ENCODE results near the gene ERVH48-1. TPM values are rescaled to one million over a fixed set of nuclear protein-coding genes. Genes with fewer than 3 reads are reported as not detected.
A peak's percentile ranks its signal among the peaks of the same experiment; 100 is the strongest.
"Not testable (repeated sequence)": the region's sequence is repeated elsewhere in the genome, so short reads cannot be mapped to it uniquely, and the experiment has no call there.

ERVH48-1 gene
- total RNA-seq = under 1 TPM; 0.13 to 0.29 TPM

GRCh38 chr21:42925114-42925926, at the start of gene ERVH48-1:
Gene ERVH48-1 (minus strand): TSS chr21:42925630. CDS start chr21:42919006, 6,624 bp downstream.
- peak within 1 kb of the TSS; percentile 68 for H3K4me3 Mint-ChIP-seq
- no peak for ATAC-seq (replicated peaks)
- no peaks in the 10 kb centered on the region for H3K9me3 Mint-ChIP-seq
- H3K27ac Mint-ChIP-seq = peak within 1 kb of the TSS; percentile 93
- H3K27me3 Mint-ChIP-seq = no peaks in the 10 kb centered on the region
- no peaks in the 10 kb centered on the region for H3K36me3 Mint-ChIP-seq (ENCODE audit: low read depth)
- H3K4me1 Mint-ChIP-seq = peaks cover 13% of the 10 kb centered on the region

GRCh38 chr21:42973991-42974831, 48.8 kb upstream of the ERVH48-1 start, which contains the start of gene PKNOX1:
Gene PKNOX1 (plus strand): TSS chr21:42974562. CDS start chr21:43004382, 29,820 bp downstream.
- Mint-ChIP-seq H3K36me3 (ENCODE audit: low read depth) (peaks cover 5% of the 10 kb centered on the region), H3K27ac (peak within 1 kb of the TSS; percentile 80)

DNA sequence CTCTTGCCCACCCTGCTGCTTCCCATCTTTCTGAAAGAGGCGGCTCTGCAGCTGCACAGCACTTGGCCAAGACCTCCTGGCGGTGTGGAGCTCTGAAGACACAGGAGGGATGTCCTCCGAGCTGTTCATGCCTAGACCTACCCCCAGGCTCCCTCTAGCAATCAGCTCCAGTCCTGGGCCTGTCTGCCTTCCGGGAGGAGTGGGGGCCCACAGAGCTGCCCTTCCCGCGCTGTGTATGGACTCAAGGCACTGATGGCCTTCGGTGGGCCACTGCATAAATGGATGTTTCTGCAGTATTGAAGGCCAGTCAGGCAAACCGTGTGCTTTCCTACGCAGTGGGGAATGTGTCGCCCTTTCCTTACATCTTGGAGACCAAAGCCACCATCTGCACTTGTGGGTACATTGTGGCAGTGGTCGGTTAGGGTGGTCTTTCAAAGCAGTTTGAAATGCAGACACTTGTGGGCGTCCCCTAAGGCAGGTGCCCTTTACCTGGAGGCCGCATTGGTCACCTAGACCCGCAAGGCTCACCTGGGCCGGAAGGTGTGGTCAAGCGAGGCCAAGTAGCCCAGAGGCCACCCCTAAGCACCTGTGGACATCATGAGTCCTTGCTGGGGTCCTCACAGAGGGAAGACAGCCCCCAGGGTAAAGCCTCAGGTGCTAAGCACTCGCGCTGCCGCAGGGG, 48.0 kb upstream of the ERVH48-1 start:
- peaks cover 10% of the 10 kb centered on the region for H3K4me1 Mint-ChIP-seq
- no peak for ATAC-seq (replicated peaks)
- H3K27ac Mint-ChIP-seq = peak overlapping the region; percentile 67
- no peaks in the 10 kb centered on the region for H3K36me3 Mint-ChIP-seq (ENCODE audit: low read depth)
- no peaks in the 10 kb centered on the region for H3K27me3 Mint-ChIP-seq
- no peaks in the 10 kb centered on the region for H3K9me3 Mint-ChIP-seq
- H3K4me3 Mint-ChIP-seq = peak overlapping the region; percentile 70

More at GRCh38 chr21:42973991-42974831, 48.8 kb upstream of the ERVH48-1 start, which contains the start of gene PKNOX1:
- peak; percentile 89 for ATAC-seq (replicated peaks)
- H3K9me3 Mint-ChIP-seq = no peaks in the 10 kb centered on the region
- no peaks in the 10 kb centered on the region for H3K27me3 Mint-ChIP-seq
- peaks cover 10% of the 10 kb centered on the region for H3K4me1 Mint-ChIP-seq
- peak within 1 kb of the TSS; percentile 85 for H3K4me3 Mint-ChIP-seq

- no peaks in the 10 kb centered on the region for H3K27me3 Mint-ChIP-seq
- H3K4me3 Mint-ChIP-seq = no peak overlapping the region
- no peaks in the 10 kb centered on the region for H3K36me3 Mint-ChIP-seq (ENCODE audit: low read depth)
- H3K27ac Mint-ChIP-seq = no peak overlapping the region
- no peak for ATAC-seq (replicated peaks)
- no peaks in the 10 kb centered on the region for H3K9me3 Mint-ChIP-seq
- no peaks in the 10 kb centered on the region for H3K4me1 Mint-ChIP-seq
Observed at GRCh38 chr21:42971897-42972275, 46.5 kb upstream of the ERVH48-1 start.

GRCh38 chr21:42970946-42971653, 45.7 kb upstream of the ERVH48-1 start:
- no peaks in the 10 kb centered on the region for H3K27me3 Mint-ChIP-seq

DNA sequence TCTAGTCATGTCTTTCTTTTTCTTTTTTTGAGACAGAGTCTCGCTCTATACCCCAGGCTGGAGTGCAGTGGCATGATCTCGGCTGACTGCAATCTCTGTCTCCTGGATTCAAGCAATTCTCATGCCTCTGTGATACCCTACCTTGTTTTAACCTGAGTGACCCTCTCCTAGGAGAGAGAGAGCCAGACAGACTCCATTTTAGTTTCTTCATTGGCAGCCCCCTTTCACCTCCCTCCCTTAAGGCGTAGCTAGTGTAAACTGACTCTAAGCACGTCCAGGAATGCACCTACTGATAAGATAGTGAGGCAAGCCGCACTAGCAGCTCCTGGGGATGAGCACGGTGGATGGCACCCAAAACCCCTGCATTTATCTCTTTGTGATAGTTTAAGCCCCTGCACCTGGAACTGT, 43.8 kb upstream of the ERVH48-1 start:
- no peaks in the 10 kb centered on the region for H3K4me1 Mint-ChIP-seq
- no peaks in the 10 kb centered on the region for H3K27me3 Mint-ChIP-seq
- no peak for ATAC-seq (replicated peaks)
- H3K4me3 Mint-ChIP-seq = no peak overlapping the region
- no peaks in the 10 kb centered on the region for H3K36me3 Mint-ChIP-seq (ENCODE audit: low read depth)
- no peak overlapping the region for H3K27ac Mint-ChIP-seq
- no peaks in the 10 kb centered on the region for H3K9me3 Mint-ChIP-seq

More at GRCh38 chr21:42970946-42971653, 45.7 kb upstream of the ERVH48-1 start:
- Mint-ChIP-seq H3K27ac (no peak overlapping the region), H3K4me1 (no peaks in the 10 kb centered on the region), H3K4me3 (no peak overlapping the region), H3K36me3 (ENCODE audit: low read depth) (no peaks in the 10 kb centered on the region), H3K9me3 (no peaks in the 10 kb centered on the region)
- no peak for ATAC-seq (replicated peaks)

- ATAC-seq (replicated peaks); H3K4me1 Mint-ChIP-seq; H3K9me3 Mint-ChIP-seq; H3K27me3 Mint-ChIP-seq; H3K36me3 Mint-ChIP-seq (ENCODE audit: low read depth); H3K4me3 Mint-ChIP-seq; H3K27ac Mint-ChIP-seq: not testable (repeated sequence)
Observed at GRCh38 chr21:42967616-42968015, 42.2 kb upstream of the ERVH48-1 start.

- Mint-ChIP-seq H3K27ac (no peak overlapping the region), H3K4me1 (no peaks in the 10 kb centered on the region), H3K27me3 (no peaks in the 10 kb centered on the region), H3K4me3 (no peak overlapping the region), H3K9me3 (no peaks in the 10 kb centered on the region), H3K36me3 (ENCODE audit: low read depth) (no peaks in the 10 kb centered on the region)
- no peak for ATAC-seq (replicated peaks)
Observed at GRCh38 chr21:42965211-42965560, 39.8 kb upstream of the ERVH48-1 start.

DNA sequence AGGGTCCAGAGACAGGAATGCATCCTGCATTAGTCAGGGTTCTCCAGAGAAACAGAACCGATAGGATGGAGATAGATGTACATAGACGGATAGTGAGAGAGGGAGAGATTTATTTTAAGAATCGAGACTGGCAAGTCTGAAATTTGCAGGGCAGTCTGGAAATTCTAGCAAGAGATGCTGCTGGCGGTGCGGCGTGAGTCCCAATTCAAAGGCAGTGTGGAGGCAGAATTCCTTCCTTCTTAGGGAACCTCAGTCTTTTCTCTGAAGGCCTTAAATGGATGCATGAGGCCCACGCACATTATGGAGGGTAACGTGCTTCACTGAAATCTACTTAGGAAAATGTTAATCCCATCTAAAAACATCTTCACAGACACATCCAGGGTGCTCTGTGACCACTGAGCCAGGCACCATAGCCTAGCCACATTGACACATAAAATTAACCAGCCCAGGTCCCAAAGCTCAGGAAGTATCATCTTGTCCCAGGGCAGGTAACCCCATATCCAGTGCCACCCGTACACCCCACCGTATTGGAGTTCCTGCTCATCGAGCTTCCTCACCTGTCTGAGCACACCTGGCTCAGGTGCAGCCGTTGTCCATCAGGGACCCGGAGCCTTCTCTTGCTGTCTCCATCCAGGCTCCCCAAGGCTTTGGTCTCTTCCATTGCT, 39.2 kb upstream of the ERVH48-1 start:
- no peaks in the 10 kb centered on the region for H3K9me3 Mint-ChIP-seq
- H3K27ac Mint-ChIP-seq = no peak overlapping the region
- no peak overlapping the region for H3K4me3 Mint-ChIP-seq
- no peaks in the 10 kb centered on the region for H3K4me1 Mint-ChIP-seq
- no peaks in the 10 kb centered on the region for H3K27me3 Mint-ChIP-seq
- H3K36me3 Mint-ChIP-seq (ENCODE audit: low read depth) = no peaks in the 10 kb centered on the region
- no peak for ATAC-seq (replicated peaks)

- no peaks in the 10 kb centered on the region for H3K9me3 Mint-ChIP-seq
Observed at GRCh38 chr21:42964086-42964485, 38.7 kb upstream of the ERVH48-1 start.

DNA sequence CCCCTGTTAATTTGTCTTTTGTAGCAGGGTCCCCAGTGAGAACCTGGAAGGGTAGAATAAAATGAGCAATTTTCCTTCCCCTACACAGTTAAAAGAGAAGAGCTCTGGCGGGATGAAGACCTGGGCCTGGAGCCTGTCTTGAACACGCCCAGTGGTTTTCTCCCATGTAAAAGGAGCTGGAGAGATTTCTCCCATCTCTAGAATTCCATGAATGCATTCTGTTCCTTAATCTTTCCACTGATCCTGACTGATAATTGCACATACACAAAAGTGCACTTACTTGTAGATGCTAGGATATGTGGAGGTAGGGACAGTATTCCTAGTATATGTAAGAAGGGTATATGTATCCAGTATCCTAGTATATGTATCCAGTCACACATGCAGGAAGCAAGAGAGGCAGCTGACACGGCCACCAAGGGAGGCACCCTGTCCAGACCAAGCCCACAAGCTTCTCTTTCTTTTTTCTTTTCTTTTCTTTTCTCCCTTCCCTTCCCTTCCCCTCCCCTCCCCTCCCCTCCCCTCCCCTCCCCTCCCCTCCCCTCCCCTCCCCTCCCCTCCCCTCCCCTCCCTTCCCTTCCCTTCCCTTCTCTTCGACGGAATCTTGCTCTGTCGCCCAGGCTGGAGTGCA, 37.1 kb upstream of the ERVH48-1 start:
- no peak for ATAC-seq (replicated peaks)
- H3K4me1 Mint-ChIP-seq = no peaks in the 10 kb centered on the region
- no peaks in the 10 kb centered on the region for H3K9me3 Mint-ChIP-seq
- H3K4me3 Mint-ChIP-seq = no peak overlapping the region
- H3K27me3 Mint-ChIP-seq = no peaks in the 10 kb centered on the region
- no peaks in the 10 kb centered on the region for H3K36me3 Mint-ChIP-seq (ENCODE audit: low read depth)
- no peak overlapping the region for H3K27ac Mint-ChIP-seq

More at GRCh38 chr21:42964086-42964485, 38.7 kb upstream of the ERVH48-1 start:
- H3K27me3 Mint-ChIP-seq = no peaks in the 10 kb centered on the region
- H3K4me1 Mint-ChIP-seq = no peaks in the 10 kb centered on the region
- no peak overlapping the region for H3K4me3 Mint-ChIP-seq
- no peaks in the 10 kb centered on the region for H3K36me3 Mint-ChIP-seq (ENCODE audit: low read depth)
- ATAC-seq (replicated peaks) = no peak
- no peak overlapping the region for H3K27ac Mint-ChIP-seq

DNA sequence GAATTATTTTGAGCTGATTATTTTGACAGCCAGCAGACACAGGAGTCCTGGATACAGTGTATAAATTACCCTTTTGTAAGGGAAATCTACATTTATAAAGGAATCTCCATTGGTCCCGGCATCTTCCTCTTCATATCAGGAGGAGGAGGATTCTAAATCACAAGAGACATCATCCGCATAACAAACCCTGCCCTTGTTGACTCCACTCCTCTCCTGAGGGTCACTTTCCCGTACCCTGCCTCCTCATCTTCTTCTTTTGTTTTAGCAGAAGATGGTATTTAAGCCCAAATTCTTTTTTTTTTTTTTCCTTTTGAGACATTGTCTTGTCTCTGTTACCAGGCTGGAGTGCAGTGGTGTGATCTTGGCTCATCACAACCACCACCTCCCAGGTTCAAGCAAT, 34.3 kb upstream of the ERVH48-1 start:
- Mint-ChIP-seq H3K27me3 (no peaks in the 10 kb centered on the region), H3K9me3 (no peaks in the 10 kb centered on the region), H3K27ac (no peak overlapping the region), H3K4me3 (no peak overlapping the region), H3K4me1 (no peaks in the 10 kb centered on the region), H3K36me3 (ENCODE audit: low read depth) (no peaks in the 10 kb centered on the region)
- ATAC-seq (replicated peaks) = no peak

DNA sequence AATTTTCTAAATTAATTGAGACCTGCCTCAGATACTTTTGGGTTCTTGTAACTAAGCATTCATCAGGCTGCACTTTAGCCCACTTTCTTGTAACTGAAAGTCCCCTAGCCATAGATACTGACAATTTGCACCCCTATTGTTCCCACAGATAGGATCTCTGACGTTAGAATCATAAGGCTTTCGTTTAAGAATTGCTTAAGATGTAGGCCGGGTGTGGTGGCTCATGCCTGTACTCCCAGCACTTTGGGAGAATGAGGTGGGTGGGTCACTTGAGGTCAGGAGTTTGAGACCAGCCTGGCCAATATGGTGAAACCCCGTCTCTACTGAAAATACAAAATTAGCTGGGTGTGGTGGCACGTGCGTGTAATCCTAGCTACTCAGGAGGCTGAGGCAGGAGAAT, 32.7 kb upstream of the ERVH48-1 start:
- H3K9me3 Mint-ChIP-seq; H3K4me1 Mint-ChIP-seq; H3K27me3 Mint-ChIP-seq; H3K36me3 Mint-ChIP-seq (ENCODE audit: low read depth); ATAC-seq (replicated peaks); H3K27ac Mint-ChIP-seq; H3K4me3 Mint-ChIP-seq: not testable (repeated sequence)

Data from activated T-helper 17 cell treated with anti-CD3 and anti-CD28 coated beads, Interleukin-2, amount 50 U/mL, for 72 hours (primary cell).